Glomerular visceral epithelial cell (primary cell): ENCODE results near the gene TSSC4.

ENCODE experiments used
- DNase-seq: peaks from one replicate; pipeline ENCODE4 v3.0.0-alpha.2; 2016; ENCODE audit errors: extremely low spot score

Gene TSSC4

GRCh38 chr11:2386591-2386990, 14.0 kb upstream of the TSSC4 start:
- DNase-seq = no peak

DNA sequence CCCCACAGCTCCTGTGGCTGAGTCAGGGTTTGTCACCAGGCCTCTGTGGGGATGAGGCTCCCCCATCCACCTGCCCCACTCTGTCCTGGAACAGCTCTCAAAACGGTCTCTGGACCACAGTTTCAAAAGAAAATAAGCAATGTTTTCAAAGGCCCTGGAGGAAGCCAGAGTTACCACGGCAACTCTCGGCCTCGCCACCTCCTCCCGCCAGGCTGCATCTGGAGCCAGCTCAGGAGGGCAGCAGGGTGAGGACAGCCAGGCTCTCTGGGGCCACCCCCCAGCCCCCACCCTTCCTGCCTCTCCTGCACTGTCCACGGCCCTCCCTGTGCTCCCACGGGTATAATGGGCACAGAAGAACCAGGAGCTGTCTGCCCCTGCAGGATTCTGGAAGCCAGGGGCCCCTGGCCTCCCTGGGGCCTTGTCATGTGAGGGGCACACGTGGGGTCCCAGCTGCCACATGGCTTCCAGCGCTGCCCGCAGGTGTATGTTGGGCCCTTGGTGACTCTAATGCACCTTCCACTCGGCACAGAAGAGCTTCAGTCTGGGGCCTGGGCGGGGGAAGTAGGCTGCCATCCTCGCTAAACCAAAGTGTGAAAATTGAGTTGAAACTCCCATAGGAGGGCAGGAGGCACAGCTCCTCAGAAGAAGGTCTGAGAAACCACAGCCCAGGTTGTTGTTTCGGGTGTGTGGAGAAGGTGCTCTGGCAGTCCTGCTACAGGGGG, 13.1 kb upstream of the TSSC4 start:
- peak; percentile 25 for DNase-seq

GRCh38 chr11:2388431-2389376, 11.8 kb upstream of the TSSC4 start:
- no peak for DNase-seq

DNA sequence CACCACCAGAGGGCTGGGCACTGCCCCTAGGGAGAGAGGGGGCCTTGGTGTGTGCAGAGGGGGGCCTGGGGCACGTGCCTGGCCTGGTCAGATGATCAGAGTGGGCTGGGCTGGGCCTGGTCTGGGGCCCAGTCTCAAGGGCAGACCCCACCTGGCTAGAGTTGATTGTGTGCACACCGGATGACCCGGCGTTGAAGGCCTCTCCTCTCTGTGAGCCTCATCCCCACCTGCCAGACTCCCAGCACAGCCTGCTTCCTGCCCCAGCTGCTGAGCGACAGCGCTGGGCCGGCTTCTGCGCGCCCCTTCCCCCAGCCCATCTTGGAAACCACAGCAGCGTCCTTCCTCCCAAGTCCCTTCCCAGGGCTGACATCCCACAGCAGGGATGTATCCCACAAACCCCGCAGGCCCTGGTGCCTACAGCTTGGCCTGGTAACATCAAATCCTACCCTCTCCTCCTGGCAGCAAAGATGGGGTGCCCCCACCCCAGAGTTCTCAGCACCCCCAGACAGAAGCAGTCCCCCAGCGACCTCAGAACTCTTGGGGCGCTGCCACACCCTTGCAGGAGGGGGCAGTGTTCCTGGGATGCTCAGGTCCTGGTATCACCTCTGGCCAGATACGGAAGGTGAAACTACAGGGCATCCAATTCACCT, 11.0 kb upstream of the TSSC4 start:
- DNase-seq = no peak

DNA sequence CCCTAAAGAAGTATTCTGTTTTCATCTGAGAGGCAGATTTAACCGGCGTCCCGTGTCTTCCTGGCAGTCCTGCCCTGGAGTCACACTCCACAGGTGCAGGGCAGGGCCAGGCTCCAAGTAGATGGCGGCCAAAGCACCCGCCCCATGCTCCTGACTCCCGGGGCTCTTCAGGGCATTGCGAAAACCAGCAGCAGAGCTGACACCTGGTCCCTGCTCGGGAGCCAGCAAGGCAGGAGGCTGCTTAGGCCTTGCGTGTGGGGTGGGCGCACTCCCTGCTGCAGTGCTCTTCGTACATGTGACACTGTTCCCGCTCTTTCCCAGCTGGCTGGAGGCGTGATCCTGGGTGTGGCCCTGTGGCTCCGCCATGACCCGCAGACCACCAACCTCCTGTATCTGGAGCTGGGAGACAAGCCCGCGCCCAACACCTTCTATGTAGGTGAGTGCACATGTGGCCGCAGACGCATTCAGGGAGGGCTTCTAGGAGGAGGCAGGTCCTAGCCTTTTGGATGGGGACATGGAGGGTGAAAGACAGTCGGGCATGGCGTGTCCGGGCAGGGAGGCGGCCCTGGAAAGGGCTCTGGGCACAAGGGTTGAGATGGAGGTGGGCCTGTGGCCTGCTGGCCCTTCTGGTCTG, 10.3 kb upstream of the TSSC4 start:
- no peak for DNase-seq

DNA sequence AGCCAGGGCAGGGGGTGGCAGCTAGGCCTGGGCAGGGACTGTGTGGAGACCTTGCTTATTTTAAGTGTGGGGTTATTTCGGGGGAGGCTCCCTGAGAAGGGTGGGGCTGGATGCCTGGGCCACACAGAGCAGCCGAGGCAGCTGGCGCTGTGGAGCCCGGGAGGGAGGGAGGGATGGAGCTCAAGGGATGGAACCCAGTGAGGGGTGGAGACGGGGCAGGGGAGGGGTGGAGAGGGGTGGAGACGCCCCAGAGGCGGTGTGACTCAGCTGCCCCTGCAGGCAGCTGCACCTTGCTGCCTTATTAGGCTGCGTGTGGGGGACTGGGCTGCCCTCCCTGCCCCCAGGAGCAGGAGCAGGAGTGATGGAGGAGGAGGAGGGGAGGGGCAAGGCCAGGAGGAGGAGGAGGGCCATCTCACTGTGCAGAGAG, 9.8 kb upstream of the TSSC4 start:
- DNase-seq = peak; percentile 77

DNA sequence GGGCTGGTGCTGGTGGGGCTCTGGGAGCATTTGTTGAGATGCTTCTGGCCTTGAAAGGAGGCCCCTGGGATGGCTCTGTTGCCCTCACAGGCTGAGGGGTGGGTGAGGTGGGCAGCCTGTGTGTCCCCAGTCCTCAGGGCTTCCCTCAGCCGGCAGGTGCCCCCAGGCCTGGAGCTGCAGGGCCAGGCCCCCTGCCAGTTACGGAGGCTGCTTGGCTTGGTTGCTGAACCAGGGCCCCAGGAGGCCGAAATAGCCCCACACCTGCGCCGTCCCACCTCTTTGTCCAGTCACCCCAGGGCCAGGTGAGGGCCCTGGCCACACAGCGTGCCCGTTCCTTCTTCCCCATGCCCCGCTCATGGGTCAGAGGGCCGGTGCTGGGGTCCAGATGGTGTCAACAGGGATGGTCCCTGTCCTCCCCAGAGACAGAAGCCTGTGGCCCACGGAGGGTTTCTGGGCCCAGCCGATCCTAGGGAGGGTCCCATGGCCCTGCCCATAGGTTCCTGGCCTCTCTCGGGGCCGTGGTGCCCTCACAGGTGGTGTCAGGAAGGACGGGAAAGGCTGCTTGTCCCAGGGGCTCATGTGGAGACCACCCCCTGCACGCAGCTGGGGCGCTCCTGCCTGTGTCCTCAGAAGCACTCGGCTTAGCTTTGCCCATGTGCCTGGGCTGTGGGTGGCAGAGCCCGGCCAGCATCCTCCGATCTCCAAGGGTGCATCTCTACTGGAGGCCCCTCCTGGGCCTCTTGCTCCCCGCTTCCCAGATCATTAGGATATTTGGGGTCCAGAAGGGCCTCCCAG, 9.2 kb upstream of the TSSC4 start:
- DNase-seq = no peak

- no peak for DNase-seq
Measured at GRCh38 chr11:2392241-2392959, 8.2 kb upstream of the TSSC4 start.

DNA sequence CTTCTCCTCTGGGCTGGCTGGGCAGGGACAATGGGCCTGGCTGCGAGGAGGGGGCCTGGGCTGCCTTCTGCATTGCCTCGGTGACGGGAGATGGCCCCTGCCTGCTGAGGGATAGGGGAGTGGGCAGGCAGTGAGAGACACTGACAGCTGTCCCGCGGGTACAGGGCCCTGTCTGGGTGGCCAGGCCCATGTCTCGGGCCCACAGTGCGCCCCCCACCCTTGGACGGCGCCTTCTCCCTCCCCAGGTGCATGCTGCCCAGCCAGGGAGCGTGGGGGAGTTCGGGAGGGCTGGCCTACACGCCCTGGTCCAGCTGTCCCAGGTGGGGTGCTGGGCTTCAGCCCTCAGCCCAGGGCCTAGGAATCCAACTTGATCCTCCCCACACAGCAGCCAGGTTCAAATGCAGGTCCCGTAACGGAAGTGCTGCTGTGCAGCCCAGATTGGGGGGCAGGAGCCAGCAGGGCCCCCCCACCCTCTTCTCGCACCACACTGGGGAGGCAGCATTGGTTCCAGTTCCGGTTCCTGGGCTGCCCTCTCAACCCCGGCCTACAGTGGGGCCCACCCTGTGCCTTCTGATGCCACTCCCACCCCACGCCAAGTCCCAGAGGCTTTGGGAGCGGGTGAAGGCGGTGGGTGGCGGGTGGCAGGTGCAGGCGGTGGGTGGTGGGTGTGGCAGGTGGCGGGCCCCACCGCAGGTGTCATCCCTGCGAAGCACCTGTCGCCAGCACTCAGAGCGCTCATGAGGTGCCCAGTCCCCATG, 7.3 kb upstream of the TSSC4 start:
- DNase-seq = no peak

- no peak for DNase-seq
Measured at GRCh38 chr11:2393941-2394817, 6.4 kb upstream of the TSSC4 start.

DNA sequence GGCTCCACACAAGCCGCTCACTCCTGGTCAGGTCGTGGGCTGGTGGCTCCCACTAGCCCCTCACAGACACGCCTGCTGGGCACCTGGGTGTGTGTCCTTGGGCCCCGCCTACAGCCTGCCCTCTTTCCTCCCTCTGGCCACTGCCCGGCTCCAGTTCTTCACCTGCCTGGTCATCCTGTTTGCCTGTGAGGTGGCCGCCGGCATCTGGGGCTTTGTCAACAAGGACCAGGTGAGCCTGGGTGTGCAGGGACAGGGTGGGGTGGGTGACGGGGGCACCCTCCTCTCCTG, 5.8 kb upstream of the TSSC4 start:
- DNase-seq = no peak

DNA sequence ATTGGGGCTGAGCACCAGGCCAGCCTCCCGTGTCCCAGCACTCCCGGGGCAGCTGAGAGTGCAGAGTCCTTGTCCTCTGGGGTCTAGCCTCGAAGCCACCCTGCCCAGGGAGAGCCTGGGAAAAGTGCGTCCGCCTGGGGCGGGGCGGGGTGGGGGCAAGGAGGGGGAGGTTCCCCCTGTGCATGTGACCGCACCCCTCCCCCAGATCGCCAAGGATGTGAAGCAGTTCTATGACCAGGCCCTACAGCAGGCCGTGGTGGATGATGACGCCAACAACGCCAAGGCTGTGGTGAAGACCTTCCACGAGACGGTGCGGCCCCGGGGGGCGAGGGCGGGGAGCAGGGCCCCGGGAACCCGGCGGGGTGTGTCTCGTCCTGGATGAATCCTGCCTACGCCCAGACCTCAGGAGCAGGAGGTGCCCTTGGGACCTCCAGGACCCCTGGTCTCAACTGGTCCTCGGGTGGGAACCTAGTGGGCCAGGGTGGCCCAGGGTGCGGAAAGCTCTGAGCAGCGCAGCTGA, 5.3 kb upstream of the TSSC4 start:
- DNase-seq = no peak

DNA sequence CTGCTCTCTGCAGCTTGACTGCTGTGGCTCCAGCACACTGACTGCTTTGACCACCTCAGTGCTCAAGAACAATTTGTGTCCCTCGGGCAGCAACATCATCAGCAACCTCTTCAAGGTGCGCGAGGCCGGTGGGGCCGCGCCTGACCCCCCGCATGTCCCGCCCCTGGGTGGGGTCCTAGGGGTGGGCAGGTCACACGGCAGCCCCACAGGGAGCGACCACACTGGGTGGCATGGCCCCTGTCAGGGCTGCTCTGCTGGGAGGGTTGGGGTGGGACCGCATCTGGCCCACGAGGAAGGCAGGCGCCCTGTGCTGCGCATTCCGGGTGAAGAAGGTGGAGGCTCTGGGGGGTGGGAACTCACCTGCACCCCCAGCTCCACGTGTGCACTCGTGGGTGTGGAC, 4.7 kb upstream of the TSSC4 start:
- no peak for DNase-seq

DNA sequence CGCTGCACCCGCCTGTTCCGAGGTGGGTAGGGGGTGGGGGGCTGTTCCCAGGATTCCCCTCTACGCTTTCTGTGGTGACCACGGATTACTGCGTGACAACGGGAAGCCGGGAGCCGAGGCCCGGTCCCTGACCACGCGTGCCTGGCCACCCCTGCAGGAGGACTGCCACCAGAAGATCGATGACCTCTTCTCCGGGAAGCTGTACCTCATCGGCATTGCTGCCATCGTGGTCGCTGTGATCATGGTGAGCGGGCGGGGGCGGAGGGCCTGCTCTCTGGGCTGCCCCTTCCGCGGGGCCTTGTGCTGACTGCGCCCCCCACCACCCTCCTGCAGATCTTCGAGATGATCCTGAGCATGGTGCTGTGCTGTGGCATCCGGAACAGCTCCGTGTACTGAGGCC, 4.1 kb upstream of the TSSC4 start:
- DNase-seq = no peak

DNA sequence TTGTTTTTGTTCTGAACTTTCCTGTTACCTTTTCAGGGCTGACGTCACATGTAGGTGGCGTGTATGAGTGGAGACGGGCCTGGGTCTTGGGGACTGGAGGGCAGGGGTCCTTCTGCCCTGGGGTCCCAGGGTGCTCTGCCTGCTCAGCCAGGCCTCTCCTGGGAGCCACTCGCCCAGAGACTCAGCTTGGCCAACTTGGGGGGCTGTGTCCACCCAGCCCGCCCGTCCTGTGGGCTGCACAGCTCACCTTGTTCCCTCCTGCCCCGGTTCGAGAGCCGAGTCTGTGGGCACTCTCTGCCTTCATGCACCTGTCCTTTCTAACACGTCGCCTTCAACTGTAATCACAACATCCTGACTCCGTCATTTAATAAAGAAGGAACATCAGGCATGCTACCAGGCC, 3.5 kb upstream of the TSSC4 start:
- no peak for DNase-seq

DNA sequence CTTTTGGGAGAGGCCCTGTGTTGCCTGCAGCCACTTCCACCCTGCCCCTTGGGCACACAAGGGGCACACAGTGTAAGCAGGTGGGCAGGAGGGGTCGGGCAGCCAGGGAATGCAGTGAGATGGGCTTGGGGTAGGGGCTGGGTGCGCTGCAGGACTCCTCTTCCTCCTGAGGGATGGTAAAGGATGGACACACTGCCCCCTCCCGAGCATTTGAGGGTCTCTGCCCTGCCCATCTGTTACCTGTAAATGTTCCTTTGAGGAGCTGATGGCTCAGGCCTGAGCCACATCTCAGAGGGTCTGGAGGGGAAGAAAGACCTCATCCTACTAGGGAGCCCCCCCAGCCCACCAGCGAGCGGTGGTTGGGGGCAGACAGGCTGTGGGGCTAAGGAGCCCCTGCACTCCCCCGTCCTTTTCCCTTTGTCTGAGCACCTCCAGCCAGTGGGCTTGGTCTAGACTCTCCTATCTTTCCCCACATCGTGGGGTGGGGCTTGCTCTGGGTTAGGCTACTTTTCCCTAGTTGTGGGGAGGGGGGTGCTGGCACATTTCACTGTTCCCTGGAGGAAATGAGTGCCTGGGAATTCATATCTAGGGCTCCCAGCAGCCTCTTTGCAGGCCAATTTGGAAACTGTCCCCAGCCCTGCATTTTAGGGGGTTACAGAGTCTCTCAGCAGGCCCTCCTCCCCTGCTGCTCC, 1.7 kb upstream of the TSSC4 start:
- DNase-seq = no peak

GRCh38 chr11:2399488-2400068, 972 bp upstream of the TSSC4 start:
- DNase-seq = no peak
